Pancreas (tissue), 10 donors: Measurements from ENCODE around the gene CXCR2. TPM values are rescaled to one million over a fixed set of nuclear protein-coding genes. Genes with fewer than 3 reads are reported as not detected.
A peak's percentile ranks its signal among the peaks of the same experiment; 100 is the strongest.

Experiments
- ATAC-seq, 4 donors: fragments of 200-7000 bp; cut with Tn5 transposase; one replicate each; pipeline versions ENCODE4 v1.8.0 to v1.9.1; 2020; ENCODE audit warnings: mild to moderate bottlenecking in 4 of 4, moderate library complexity in 4 of 4
- DNase-seq, 6 donors: peaks; one replicate each; pipeline ENCODE4 v3.0.0-alpha.2; 2020
- FAIRE-seq: peaks from 2 replicates; lab custom pipeline; 2012; peaks lifted over from hg19 to GRCh38; lab: Jason Lieb, UNC
- H3K27ac ChIP-seq, 4 donors: fragments of 200-600 bp; sonication (generic); 1 replicate in 3 of 4; 2 replicates in 1 of 4; pipeline versions ENCODE4 v1.5.0 to v1.8.0; 2020
- H3K27me3 ChIP-seq, 4 donors: fragments of 200-600 bp; one replicate each; pipeline ENCODE4 v1.8.0; 2021
- H3K36me3 ChIP-seq, 3 donors: fragments of 200-600 bp; sonication (generic) in 1 of 3; one replicate each; pipeline versions ENCODE4 v1.5.0 to v1.8.0; 2020 to 2021
- H3K4me1 ChIP-seq, 3 donors: fragments of 200-600 bp; one replicate each; pipeline ENCODE4 v1.8.0; 2021
- H3K4me3 ChIP-seq, 4 donors: fragments of 200-600 bp; sonication (generic) in 2 of 4; one replicate each; pipeline versions ENCODE4 v1.5.0 to v1.8.0; 2020 to 2021
- H3K9me3 ChIP-seq, 4 donors: fragments of 200-600 bp; one replicate each; pipeline ENCODE4 v1.8.0; 2021
- WGBS, 2 donors: extraction: QIAGEN DNeasy Blood & Tissue Kit; methylation state at CpG; one replicate each; pipeline ENCODE4 v1.1.7; 2013; 5-methylcytosine and 5-hydroxymethylcytosine counted together
- intact Hi-C, 3 donors: fragments of 100-400 bp; cut with DNase I; formaldehyde crosslinking; loops; one replicate each; pipeline versions ENCODE4 v1.11.1 to v1.14.2; 2022
- polyA plus RNA-seq, 2 donors: library from polyadenylated mRNA; stranded (reverse); fragments of 200-250 nt; gene quantifications; one replicate each; pipeline ENCODE4 v1.2.3, GENCODE V29; 2013
- total RNA-seq, 6 donors: library from RNA; stranded (reverse); fragmentation: NEBNext Ultra II Directional in 4 of 6; extraction: Animal tissue kit (Norgen Biotek cat#: 25700) in 4 of 6; gene quantifications; one replicate each; pipeline versions ENCODE4 v1.2.1 to v1.2.4, GENCODE V29; 2021 to 2023
- TF ChIP-seq, protein P1 (sequence below), 4 donors: fragments of 200-600 bp; sonication (generic) in 3 of 4; IDR thresholded peaks; one replicate each; pipeline versions ENCODE4 v1.5.0 to v1.8.0; 2021; ENCODE audit warnings: antibody characterized with exemption in 4 of 4
- donor health status: healthy with polysubstance abuse.
- donor health status: DM: no; HTN: no; CAD: no; lungs with moderate emphysema.
- donor health status: DM: no; HTN: no; CAD: no.
- donor health status: control.
- donor health status: control.
- donor health status: Bipolar disorder and iron deficiency.
- donor health status: DM: yes; HTN: yes; CAD: no.
- donor health status: DM: no; HTN: no; CAD: no.
- donor health status: DM: no; HTN: no; CAD: no.
- donor health status: DM: yes; HTN: yes; CAD: no.

The CXCR2 gene
- total RNA-seq (1 to 10 TPM in 2 of 6 donors, under 1 TPM in 1, not detected in 3; 0.90 to 1.5 (median 1.1) TPM), polyA plus RNA-seq (under 1 TPM; 0.07 to 0.11 TPM)

DNA sequence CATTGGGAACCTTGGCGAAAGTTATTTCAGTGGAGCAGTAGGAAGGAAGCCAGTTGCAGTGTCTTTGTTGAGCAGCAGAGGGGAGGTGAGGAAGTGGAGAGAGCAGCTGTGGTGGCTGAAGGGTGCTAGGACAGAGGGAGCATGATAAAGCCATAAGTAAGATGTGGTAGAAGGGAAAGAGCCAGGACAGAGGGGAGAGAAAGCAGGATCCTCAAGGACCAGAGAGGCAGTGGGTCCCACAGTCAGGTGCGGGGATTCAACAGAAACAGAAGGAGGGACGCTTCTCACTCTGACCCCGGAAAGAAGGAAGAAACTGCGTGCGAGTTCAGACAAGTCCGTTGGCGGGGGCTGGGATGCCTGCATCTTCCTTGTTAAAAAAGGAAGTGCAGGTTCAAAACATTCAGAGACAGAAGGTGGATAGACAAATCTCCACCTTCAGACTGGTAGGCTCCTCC, at the start of gene CXCR2:
TSS of gene CXCR2 (plus strand) at position 403 of the 455 bp plus-strand sequence. CDS start 8,774 bp downstream, outside the sequence.
- FAIRE-seq (no peak), DNase-seq (no peak), ATAC-seq (peak in 2 of 4 donors; percentile 43 to 57)
- 62 to 76% methylated on average over 8 of the region's 8 CpGs for WGBS, 2 donors
- Histone ChIP-seq H3K27me3 (no peaks in the 10 kb centered on the region), H3K4me1 (no peaks in the 10 kb centered on the region), H3K36me3 (no peaks in the 10 kb centered on the region), H3K9me3 (no peaks in the 10 kb centered on the region), H3K4me3 (no peak within 1 kb of the TSS), H3K27ac (no peak within 1 kb of the TSS)
- TF ChIP-seq, protein P1, sequence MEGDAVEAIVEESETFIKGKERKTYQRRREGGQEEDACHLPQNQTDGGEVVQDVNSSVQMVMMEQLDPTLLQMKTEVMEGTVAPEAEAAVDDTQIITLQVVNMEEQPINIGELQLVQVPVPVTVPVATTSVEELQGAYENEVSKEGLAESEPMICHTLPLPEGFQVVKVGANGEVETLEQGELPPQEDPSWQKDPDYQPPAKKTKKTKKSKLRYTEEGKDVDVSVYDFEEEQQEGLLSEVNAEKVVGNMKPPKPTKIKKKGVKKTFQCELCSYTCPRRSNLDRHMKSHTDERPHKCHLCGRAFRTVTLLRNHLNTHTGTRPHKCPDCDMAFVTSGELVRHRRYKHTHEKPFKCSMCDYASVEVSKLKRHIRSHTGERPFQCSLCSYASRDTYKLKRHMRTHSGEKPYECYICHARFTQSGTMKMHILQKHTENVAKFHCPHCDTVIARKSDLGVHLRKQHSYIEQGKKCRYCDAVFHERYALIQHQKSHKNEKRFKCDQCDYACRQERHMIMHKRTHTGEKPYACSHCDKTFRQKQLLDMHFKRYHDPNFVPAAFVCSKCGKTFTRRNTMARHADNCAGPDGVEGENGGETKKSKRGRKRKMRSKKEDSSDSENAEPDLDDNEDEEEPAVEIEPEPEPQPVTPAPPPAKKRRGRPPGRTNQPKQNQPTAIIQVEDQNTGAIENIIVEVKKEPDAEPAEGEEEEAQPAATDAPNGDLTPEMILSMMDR (IDR thresholded peaks at IDR 0.05), result no peak
- intact Hi-C loops, result no loop called here

DNA sequence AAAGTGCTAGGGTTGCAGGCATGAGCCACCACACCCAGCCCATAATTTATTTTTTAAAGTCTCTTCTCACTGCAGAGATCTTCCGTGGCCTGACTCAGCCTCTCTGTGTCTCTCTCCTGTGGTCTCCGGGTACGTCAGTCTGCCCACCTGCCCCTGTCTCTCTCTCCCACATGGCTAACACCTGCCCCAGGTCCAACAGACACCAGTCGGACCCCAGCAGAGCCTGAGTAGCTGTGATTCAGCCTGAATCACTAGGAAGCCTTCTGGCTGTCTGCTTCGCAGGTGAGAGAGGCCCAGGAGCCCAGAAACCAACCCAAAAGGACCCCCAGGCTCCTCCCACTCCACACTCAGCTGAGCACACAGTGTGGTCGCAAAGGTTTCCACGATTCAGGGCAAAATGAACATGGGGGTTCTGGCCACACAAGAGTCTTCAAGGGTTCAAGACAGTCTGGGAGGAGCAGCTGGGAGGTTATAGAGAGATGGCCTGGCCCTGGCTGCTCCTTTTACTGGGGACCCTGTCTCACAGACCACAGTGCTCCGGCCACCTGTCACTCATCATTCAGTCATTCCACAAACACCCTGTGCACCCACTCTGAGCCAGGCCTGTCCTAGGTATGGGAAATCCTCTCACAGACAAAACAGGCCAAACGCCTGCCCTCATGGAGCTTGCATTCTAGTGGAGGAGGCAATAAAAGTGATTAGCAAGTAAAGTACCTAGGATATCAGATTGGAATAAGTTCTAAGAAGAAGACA, 48.2 kb upstream of the CXCR2 start:
- no peak for ATAC-seq
- no peak overlapping the region for H3K4me3 ChIP-seq
- H3K36me3 ChIP-seq, result no peaks in the 10 kb centered on the region
- no peaks in the 10 kb centered on the region for H3K27me3 ChIP-seq
- DNase-seq, result peak in 1 of 6 donors; percentile 24
- no peak for FAIRE-seq
- H3K4me1 ChIP-seq, result no peaks in the 10 kb centered on the region
- TF ChIP-seq, protein P1 (IDR thresholded peaks at IDR 0.05), result no peak
- WGBS, 2 donors, result 74 to 86% methylated on average over 9 of the region's 9 CpGs
- H3K27ac ChIP-seq, result no peak overlapping the region
- intact Hi-C loops, result no loop called here
- H3K9me3 ChIP-seq, result no peaks in the 10 kb centered on the region

DNA sequence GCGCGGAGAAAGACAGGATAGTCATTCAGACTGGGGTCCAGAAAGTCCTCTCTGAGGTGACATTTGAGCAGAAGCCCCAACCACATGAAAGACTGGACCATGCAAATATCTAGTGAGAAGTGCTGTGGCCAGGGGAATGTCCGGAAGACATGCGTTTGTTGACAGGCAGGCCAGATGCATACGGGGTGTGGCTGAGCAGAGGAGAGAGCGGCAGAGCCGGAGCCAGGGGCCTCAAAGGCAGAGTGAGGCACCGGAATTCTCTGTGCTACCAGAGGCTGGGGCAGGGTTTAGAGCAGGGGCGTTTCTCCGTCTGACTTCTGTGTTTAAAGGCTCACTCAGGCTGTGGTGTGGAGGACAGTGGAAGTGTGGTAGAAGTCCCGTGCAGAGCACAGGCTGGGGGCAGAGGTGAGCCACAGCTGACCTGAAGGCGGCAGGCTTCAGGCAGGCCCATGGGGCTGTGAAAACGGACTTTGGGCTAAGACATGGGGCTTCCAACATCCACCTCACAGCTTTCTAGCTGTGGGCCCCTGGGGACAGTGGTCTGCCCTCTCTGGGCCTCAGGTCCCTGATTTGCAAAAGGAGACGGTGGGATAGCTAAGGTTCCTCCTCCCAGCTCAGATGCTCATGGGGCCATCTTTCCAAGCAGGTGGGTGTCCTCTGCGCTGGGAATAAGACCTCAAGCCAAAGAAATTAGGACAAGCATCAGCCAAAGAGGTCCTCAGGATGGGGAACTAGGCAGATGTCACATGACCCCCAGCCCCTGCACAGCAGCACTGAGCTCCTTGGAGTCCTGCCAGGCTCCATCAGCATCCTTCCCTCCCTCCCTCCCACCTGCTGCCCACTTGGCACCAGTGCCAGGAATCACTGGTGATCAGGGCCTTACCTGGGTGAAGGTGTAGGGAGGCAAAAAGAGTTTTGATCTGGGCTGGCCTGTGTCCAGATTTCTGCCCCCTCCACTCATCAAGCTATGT, 45.6 kb upstream of the CXCR2 start:
- Histone ChIP-seq H3K9me3 (no peaks in the 10 kb centered on the region), H3K27ac (no peak overlapping the region), H3K27me3 (no peaks in the 10 kb centered on the region), H3K4me1 (no peaks in the 10 kb centered on the region), H3K4me3 (no peak overlapping the region), H3K36me3 (no peaks in the 10 kb centered on the region)
- FAIRE-seq (no peak), DNase-seq (peak in 1 of 6 donors; percentile 36), ATAC-seq (no peak)
- WGBS, 2 donors, result 71 to 78% methylated on average over 15 of the region's 15 CpGs
- intact Hi-C loops, result no loop called here
- TF ChIP-seq, protein P1 (IDR thresholded peaks at IDR 0.05), result no peak

DNA sequence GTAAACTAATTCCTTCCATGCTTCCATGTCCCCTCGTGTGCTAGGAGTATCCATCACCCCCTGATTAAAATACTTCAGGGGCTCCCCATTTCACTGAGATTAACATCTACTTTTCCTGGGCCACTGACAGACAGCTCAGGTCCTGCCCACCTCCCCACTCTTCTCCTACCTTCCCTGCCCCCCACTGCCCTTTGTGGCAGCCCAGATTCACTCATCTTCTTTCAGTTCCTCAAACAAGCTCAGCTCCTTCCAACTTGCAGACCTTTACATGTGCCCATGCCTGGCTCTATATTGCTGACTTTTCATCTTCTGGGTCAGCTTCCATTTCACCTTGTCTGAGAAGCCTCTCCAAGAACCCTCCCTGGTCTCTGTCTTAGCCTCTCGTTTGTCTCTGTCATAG, 44.8 kb upstream of the CXCR2 start:
- H3K36me3 ChIP-seq, result no peaks in the 10 kb centered on the region
- no peaks in the 10 kb centered on the region for H3K4me1 ChIP-seq
- no peaks in the 10 kb centered on the region for H3K27me3 ChIP-seq
- no peak for DNase-seq
- H3K4me3 ChIP-seq, result no peak overlapping the region
- intact Hi-C loops, result no loop called here
- WGBS, 2 donors, result 77 to 81% methylated on average over 2 of the region's 2 CpGs
- TF ChIP-seq, protein P1 (IDR thresholded peaks at IDR 0.05), result no peak
- H3K9me3 ChIP-seq, result no peaks in the 10 kb centered on the region
- no peak overlapping the region for H3K27ac ChIP-seq
- FAIRE-seq, result no peak
- peak in 1 of 4 donors; percentile 36 for ATAC-seq
